Ureter (tissue), 1 donor: ENCODE measurements around the gene NINJ1. TPM values are rescaled to one million over a fixed set of nuclear protein-coding genes. Genes with fewer than 3 reads are reported as not detected.

Experiments used
- DNase-seq: peaks from one replicate; pipeline ENCODE4 v3.0.0-alpha.2; 2020; ENCODE audit warnings: low spot score
- total RNA-seq: library from RNA; stranded (reverse); gene quantifications from one replicate; pipeline ENCODE4 v1.2.4, GENCODE V29; 2023
- donor health status: DM: yes; HTN: yes; CAD: no.

Gene NINJ1
- total RNA-seq, 1 donor from 2014 or later, result 32.1 TPM

DNA sequence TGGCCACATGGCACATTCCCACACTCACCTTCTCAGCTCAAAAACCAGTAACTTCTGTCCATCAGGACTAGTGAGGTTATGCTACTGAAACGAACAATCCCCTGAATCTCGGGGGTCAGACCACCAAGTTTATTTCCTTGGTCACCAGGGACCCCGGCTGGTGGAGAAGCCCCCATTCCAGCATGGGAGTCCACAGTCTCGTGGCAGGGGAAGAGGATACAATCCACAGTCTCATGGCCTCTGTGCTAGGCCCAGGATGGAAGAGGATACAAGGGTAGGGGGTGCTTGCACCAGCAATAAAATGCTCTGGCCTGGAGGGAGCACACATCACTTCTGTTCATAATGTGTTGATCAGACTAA, 45.4 kb downstream of the NINJ1 start:
- no peak for DNase-seq

DNA sequence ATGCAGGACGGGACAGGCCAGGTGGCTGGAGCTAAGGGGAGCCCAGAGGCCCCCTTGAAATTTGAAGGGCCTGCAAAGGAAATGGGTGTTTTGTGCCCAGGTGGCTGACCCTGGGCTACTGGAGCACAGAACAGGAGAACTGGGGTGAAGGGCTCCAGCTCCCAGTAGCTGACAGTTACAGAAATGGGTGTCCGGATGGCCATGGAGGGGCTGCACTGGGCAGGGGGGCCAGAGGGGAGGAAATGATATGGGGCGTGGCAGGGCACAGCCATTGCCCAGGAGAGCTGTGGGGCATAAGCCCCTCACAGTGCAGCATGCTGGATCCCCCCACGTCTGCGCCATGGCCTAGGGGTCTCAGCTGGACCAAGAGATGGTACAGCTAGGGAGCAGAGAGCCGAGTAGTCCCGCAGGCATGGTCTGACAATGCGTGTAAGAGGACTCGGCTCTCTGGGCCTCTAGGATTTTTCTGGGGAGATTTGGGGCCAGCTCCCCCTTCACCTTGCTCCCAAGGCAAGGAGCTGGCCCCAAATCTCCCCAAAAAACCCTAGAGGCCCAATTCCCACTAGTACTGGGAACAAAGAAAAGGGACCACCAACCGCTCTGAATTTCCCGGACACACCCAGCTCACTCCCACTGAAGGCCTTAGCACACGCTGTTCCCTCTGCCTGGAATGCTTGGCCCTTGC, 45.9 kb downstream of the NINJ1 start:
- peak; percentile 36 for DNase-seq

DNA sequence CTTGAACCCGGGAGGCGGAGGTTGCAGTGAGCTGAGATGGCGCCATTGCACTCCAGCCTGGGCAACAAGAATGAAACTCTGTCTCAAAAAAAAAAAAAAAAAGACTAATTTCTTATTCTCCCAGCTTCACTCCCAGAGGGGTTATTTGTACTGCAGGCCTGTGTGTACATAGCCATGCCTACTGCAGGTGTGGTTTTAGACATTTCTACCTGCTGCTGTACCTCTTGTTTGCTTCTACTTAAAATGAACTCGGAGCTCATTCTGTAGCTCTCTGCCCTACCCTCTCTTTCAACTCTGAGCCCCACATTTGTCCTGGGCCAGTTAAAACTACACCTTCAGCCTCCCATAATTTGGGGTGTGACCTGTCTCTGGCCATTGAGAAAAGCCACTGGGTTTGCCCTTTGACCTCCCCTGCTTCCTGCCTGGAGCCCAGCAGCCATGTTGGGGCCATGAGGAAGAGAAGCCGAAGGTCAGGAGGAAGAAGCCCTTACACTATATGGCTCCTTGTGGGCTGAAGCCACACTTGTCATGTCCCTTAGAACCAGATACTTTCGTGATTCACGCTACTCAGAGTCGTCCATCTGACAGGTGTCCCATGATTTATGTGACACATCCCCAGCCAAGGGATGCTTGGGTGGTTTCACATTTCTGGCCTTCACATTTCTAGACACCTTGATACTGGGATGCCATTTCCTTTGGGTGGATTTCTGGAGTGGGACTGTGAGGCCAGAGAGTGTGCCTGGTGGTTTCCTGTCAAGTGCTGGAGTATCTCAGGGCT, 47.4 kb downstream of the NINJ1 start:
- peak; percentile 41 for DNase-seq

DNA sequence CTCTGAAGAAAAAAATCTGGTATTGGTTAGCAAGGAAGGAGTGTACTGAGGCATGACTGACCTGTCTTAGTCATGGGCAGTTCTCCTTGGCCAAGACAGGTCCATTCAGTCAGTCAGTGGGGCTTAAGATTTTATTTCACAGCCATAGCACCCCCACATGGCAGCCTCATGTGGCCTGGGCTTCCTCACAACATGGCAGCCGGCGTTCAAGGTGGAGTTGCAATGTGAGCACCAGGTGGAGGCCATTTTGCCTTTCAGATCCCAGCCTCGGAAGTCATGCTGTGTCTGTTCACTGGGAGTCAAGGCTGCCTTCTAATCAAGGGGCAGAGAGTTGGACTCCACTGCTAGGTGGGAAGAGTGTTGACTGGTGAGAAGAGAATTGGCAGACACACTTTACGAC, 48.4 kb downstream of the NINJ1 start:
- no peak for DNase-seq

DNA sequence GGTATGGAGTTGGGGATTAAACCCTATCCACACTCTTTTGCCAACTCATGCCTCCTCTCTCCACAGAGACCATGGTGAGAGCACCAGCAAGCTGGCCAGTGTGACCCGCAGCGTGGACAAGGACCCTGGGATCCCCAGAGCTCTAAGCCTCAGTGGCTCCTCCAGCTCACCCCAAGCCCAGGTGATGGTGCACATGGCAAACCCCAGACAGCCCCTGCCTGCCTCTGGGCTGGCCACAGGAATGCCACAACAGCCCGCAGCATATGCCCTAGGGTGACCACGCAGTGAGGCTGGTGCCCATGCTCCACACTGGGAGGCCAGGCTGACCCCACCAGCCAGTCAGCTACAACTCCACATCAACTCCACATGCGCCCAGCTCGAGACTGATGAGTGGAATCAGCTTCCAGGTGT, 49.6 kb downstream of the NINJ1 start:
- DNase-seq, result peak; percentile 36

DNA sequence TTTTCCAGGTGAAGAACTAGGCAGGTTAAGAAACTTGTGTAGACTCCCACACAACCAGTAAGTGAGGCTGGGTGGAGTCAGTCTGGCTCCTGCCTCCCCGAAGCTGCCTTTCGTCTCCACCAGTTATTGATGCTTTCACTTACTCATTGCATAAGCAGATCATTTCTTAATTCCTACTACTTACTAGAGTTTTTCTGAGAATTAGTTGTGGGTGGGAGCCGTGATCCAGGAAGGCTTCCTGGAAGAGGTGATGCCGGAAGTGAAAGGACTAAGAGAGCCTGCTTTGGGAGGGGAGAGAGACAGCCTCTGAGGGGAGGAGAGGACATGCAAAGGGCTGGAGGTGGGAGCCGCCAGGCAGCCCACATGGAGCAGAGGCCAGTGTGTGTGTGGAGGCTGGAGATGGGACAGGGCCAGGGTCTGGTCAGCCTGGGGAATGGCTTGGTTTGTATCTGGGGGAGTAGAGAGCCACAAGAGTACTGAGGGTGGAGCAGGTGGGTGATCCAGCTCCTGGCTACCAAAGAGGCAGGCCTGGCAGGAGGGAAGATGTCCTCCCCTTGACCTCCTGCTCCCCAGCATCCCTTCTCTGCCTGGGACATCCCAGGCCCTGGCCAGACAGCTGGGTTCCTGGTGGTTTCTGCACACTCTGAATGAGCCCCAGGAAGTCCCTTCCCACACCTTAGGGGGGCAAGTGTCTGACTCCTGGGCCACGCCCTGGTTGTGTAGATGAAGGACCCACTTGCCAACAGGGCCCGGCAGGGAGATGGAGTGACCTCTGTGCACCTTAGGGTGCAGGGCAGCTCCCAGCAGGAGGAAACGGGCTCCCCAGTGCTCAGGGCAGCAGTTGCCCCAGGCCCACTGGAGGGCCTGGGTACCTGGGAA, 50.2 kb downstream of the NINJ1 start:
- DNase-seq, result peak; percentile 36

DNA sequence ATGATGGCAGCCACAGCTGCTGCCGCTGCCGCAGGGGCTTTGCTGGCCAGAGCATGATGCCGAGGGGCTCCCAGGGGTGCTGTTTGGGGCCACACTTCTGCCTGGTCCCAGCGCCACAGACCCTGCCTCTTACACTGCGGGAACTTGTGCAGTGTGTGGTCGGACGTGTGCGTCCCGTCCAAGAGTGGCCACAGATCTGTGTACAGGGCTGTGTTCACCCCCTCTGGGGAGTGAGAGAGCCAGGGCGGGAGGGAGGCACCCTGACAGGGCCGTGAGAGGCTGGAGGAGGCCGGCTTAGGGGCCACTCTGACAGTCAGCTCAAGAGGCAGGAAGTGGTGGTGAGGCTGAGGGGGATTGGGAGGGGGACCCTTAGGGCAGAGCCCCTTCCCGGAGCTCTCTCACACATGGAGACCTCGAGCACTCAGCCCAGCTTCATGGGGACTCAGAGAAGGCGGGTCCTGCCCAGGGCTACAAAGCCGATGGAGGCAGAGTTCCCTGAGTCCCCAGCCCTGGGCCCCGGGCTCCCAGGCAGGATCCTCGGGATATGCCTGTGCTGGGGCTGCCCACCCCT, 51.1 kb downstream of the NINJ1 start:
- DNase-seq, result peak; percentile 30

DNA sequence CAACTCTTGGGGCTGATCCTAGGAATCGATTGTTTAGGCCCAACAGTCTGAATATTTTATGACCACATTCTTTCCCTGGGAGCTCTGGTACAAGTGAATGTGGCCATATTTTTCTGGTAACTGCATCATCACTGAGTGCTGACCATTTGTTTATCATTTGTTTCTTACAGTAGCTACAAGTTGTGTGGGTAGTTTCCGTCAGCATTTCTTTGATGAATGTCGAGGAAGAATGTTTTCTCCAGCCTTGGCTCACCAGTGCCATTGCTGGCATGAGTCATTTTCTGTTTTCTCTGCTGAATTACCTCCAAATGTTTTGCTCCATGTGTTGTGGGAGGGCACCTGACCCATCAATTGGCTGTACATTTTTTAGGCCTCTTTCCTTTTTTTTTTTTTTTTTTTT, 52.1 kb downstream of the NINJ1 start:
- peak; percentile 29 for DNase-seq

DNA sequence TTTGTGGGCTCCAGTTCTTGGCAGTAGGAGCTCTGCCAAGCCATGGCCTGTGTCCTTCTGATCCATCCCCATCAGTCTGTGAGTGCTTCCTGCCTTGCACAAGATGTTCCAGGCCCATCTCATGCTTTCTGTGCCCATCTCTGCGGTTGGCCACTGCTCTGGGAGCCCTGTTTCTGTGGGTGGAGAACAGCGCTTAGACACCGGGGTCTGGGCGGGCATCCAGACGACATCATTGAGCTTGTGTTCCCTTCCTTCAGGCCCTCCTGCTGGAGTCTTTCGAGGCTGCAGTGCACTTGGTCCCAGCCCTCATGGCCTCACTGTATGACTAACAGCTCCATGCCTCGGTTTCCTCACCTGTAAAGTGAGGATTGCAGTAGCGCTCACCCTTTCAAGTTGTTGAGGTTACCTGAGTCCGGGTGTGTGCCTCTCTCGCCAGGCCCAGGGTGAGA, 52.9 kb downstream of the NINJ1 start:
- peak; percentile 29 for DNase-seq

DNA sequence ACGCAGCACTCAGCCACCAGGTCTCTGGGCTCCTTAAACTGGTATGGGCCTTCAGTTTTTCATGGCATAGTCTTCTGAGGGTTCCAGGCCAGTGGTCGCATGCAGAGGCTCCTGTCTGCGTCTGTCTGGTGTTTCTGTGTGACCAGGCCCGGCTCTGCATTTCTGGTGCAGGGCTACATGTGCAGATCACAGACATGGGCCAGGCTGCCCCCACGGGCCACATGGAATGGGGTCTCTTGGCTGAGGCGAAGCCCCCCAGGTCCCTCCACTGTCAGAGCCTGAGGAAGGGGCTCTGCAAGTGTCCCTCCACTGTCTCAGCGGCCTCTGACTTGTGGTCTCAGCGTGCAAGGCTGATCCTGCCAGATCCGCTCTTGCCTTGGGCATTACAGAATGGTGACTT, 53.6 kb downstream of the NINJ1 start:
- no peak for DNase-seq

DNA sequence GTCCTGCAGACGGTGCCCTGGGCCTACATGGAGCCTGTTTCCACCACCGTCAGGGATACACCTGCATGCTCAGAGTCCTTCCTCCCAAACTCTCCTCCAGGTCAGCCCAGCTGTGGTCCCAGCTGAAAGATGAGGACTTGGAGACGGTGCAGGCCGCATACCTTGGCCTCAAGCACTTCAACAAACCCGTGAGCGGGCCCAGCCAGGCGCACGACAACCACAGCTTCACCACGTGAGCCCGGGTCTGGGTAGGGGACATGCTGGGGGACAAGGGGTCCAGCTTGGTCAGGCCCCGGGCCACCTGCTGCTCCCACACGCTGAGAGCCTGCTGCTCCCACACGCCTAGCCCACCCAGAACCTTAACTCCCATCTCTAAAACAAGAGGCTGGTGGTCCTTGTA, 54.7 kb downstream of the NINJ1 start:
- DNase-seq, result no peak

DNA sequence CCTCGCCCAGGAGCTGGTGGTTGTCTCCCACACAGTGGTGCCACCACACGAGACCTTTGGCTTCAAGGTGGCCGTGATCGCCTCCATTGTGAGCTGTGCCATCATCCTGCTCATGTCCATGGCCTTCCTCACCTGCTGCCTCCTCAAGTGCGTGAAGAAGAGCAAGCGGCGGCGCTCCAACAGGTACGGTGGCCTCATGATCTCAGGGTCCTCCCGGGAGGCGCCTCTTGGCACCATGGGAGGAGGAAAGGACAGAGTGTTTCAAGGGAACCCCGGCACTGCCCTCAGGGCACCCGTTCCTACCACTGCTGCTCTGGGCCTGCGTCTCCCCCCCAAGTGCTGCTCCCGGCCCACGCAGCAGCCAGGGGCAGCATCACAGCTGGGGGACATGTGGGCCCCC, 56.2 kb downstream of the NINJ1 start:
- no peak for DNase-seq

DNA sequence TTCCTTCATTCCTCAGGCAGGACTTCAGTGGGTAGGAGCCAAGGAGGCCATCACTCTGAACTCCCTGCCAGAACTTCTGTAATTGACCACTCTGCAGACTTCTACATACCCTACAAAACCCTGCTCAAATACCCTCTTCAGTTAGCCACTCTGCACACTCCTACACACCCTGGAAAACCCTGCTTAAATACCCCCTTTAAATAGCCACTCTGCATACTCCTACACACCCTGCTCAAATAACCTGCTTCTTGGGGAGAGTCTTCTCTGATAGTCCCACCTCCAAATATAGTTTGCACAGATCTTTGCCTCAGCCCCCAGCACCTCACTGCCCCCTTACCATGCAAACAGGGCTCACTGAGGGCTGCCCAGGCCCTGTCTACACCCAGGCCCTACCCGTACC, 56.7 kb downstream of the NINJ1 start:
- no peak for DNase-seq

DNA sequence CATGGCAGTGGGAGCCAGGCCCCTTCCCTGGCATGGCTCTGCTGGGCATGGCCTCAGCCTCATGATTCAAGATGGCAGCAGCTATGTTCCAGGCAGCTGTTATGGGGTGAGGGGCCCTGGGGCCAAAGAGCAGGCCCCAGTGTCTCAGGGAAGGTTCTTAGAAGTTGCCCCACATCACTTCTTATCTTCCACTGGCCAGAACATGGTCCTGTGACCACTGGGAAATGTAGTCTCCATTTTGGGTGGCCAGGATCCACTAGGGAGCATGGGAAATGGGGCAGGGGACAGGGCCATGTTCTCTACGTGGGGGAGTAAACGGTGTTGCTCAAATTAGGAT, 57.3 kb downstream of the NINJ1 start:
- no peak for DNase-seq

DNA sequence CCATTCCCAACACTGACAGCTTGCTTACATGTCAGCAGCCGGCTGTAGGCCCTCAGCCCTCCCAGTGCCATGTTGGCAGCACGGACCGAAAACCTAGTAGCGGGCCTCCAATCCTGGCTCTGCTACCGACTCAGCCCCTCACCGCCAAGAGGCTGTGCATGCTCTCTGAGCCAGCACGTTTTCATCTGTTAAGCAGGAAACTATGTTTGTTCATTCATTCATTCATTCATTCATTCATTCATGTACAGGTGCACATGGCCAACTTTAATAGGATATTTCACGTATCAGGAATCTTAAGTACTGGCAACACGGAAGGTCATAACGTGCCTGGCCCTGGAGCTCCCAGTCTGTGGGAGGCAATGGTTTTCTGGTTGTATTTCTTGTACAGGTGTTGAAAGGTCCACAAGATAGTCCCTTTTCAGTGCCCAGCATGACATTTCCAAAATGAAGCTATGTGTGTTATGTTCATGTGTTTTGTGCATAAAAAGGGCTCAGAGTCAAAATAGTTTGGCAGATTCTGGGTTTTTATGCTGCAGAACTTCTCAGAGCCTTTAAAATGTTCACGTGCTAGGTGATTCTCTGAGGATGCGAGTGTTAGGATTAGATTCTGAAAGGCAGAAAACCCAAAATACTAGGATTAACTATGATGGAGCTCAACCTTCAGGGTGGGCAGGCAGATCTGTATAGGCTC, 57.8 kb downstream of the NINJ1 start:
- no peak for DNase-seq

DNA sequence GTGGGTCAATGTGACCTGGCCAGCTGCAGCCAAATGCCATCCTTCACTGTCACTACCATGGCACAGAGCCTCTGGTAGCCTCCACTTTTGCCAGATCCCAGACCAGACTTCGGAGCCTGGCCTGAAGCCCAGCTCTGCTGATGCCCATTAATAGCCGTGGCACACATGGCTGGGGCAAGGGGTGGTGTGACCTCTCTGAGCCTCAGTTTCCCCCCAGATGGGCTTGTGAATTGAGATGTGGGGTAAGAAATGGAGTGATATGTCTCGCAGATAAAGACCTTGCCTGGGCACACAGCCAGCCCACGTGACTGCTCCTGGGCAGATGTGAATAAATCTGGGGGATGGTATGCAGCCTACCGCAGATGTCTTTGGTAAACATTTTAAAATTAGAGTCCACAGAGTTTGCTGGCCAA, 61.7 kb downstream of the NINJ1 start:
- no peak for DNase-seq

Other genes with a start within 250 kb of the NINJ1 start
- gene FGD3, start 186.7 kb downstream of the NINJ1 start, total RNA-seq, result 55.4 TPM
- 3.0 TPM for gene SUSD3, start 75.5 kb downstream of the NINJ1 start, total RNA-seq
- gene CARD19, start 38.0 kb downstream of the NINJ1 start, total RNA-seq, result 31.3 TPM
- gene WNK2, start 49.9 kb upstream of the NINJ1 start, total RNA-seq, result 40.0 TPM